Upper lobe of left lung (tissue), 6 donors: Measurements from ENCODE around the gene KRT6C. TPM values are rescaled to one million over a fixed set of nuclear protein-coding genes. Genes with fewer than 3 reads are reported as not detected.
A peak's percentile ranks its signal among the peaks of the same experiment; 100 is the strongest.

Experiments used
- ATAC-seq, 2 donors: fragments of 200-7000 bp; cut with Tn5 transposase; one replicate each; pipeline ENCODE4 v1.9.1; 2022; ENCODE audit warnings: mild to moderate bottlenecking in 2 of 2, moderate library complexity in 2 of 2; ENCODE audit not compliant: low FRiP score in 2 of 2
- DNase-seq, 2 donors: peaks; one replicate each; pipeline ENCODE4 v3.0.0-alpha.2; 2019 to 2020
- H3K27ac ChIP-seq, 4 donors: fragments of 200-600 bp; sonication (generic); one replicate each; pipeline ENCODE4 v1.5.1; 2016 to 2019
- H3K27me3 ChIP-seq, 4 donors: fragments of 200-600 bp; sonication (generic); one replicate each; pipeline ENCODE4 v1.5.1; 2017 to 2019
- H3K36me3 ChIP-seq, 4 donors: fragments of 200-600 bp; sonication (generic); one replicate each; pipeline ENCODE4 v1.5.1; 2016 to 2019
- H3K4me1 ChIP-seq, 4 donors: fragments of 200-600 bp; sonication (generic); one replicate each; pipeline ENCODE4 v1.5.1; 2018 to 2019
- H3K4me3 ChIP-seq, 4 donors: fragments of 200-600 bp; sonication (generic); one replicate each; pipeline ENCODE4 v1.5.1; 2017 to 2019; ENCODE audit warnings: mild to moderate bottlenecking in 2 of 4, moderate library complexity in 1 of 4
- H3K9me3 ChIP-seq, 4 donors: fragments of 200-600 bp; sonication (generic); one replicate each; pipeline ENCODE4 v1.5.1; 2018 to 2019
- CTCF ChIP-seq, 6 experiments: fragments of 450-650 bp in 4 of 6; fragments of 200-600 bp in 2 of 6; sonication (generic) in 2 of 6; IDR thresholded peaks; one replicate each; pipeline ENCODE4 v1.5.1; 2016 to 2019; ENCODE audit warnings: antibody characterized with exemption in 6 of 6
- EP300 ChIP-seq, 4 donors: sonication (generic); formaldehyde crosslinking; IDR thresholded peaks; one replicate each; pipeline ENCODE4 v1.5.1; 2017; ENCODE audit warnings: antibody characterized with exemption in 4 of 4, control low read depth in 2 of 4
- POLR2A ChIP-seq, 4 donors: fragments of 450-650 bp; IDR thresholded peaks; one replicate each; pipeline ENCODE4 v1.5.1; 2016 to 2017; ENCODE audit warnings: antibody characterized with exemption in 4 of 4, mild to moderate bottlenecking in 2 of 4
- POLR2AphosphoS5 ChIP-seq, 2 donors: sonication (generic); formaldehyde crosslinking; IDR thresholded peaks; one replicate each; pipeline ENCODE4 v1.5.1; 2017; ENCODE audit warnings: antibody characterized with exemption in 2 of 2
- WGBS, 2 donors: methylation state at CpG; one replicate each; pipeline ENCODE4 v1.1.5; 2017 to 2018; 5-methylcytosine and 5-hydroxymethylcytosine counted together
- total RNA-seq, 6 donors: library from RNA; depleted of rRNA in 4 of 6; stranded (reverse); fragments of >200 nt in 4 of 6; gene quantifications; one replicate each; pipeline versions ENCODE4 v1.1.0 to v1.2.1, GENCODE V29; 2016 to 2021
- donor health status: DM: no; HTN: no; CAD: no; lungs with moderate emphysema.
- donor health status: DM: no; HTN: yes; CAD: no; lungs with severe emphysema.

KRT6C gene
- total RNA-seq, 6 donors from 2014 or later: not detected

GRCh38 chr12:52432559-52433207, 40.9 kb downstream of the KRT6C start:
- H3K27me3 ChIP-seq: no peaks in the 10 kb centered on the region
- no peak overlapping the region for H3K4me3 ChIP-seq
- 85 to 89% methylated on average over 6 of the region's 6 CpGs for WGBS, 2 donors
- H3K4me1 ChIP-seq: no peaks in the 10 kb centered on the region
- TF ChIP-seq POLR2AphosphoS5 (IDR thresholded peaks at IDR 0.05) (no peak), POLR2A (IDR thresholded peaks at IDR 0.05) (no peak), CTCF (IDR thresholded peaks at IDR 0.05) (no peak), EP300 (IDR thresholded peaks at IDR 0.05) (no peak)
- no peaks in the 10 kb centered on the region for H3K36me3 ChIP-seq
- peak in 1 of 2 donors; percentile 7 for DNase-seq
- ATAC-seq: no peak
- no peaks in the 10 kb centered on the region for H3K9me3 ChIP-seq
- no peak overlapping the region for H3K27ac ChIP-seq

- WGBS, 2 donors: 84 to 88% methylated on average over 6 to 10 of the region's 10 CpGs
- TF ChIP-seq POLR2A (IDR thresholded peaks at IDR 0.05) (no peak), EP300 (IDR thresholded peaks at IDR 0.05) (no peak), CTCF (IDR thresholded peaks at IDR 0.05) (no peak), POLR2AphosphoS5 (IDR thresholded peaks at IDR 0.05) (no peak)
- Histone ChIP-seq H3K4me3 (no peak overlapping the region), H3K27ac (no peak overlapping the region), H3K36me3 (no peaks in the 10 kb centered on the region), H3K27me3 (no peaks in the 10 kb centered on the region), H3K9me3 (no peaks in the 10 kb centered on the region), H3K4me1 (no peaks in the 10 kb centered on the region)
- DNase-seq (no peak), ATAC-seq (no peak)
These were observed 45.5 kb downstream of the KRT6C start for GRCh38 chr12:52428121-52428520.

- no peaks in the 10 kb centered on the region for H3K9me3 ChIP-seq
- H3K27ac ChIP-seq: no peak overlapping the region
- DNase-seq: no peak
- H3K4me3 ChIP-seq: no peak overlapping the region
- TF ChIP-seq POLR2A (IDR thresholded peaks at IDR 0.05): no peak
- no peak for TF ChIP-seq EP300 (IDR thresholded peaks at IDR 0.05)
- TF ChIP-seq POLR2AphosphoS5 (IDR thresholded peaks at IDR 0.05): no peak
- no peak for TF ChIP-seq CTCF (IDR thresholded peaks at IDR 0.05)
- no peaks in the 10 kb centered on the region for H3K36me3 ChIP-seq
- ATAC-seq: no peak
- no peaks in the 10 kb centered on the region for H3K4me1 ChIP-seq
- no peaks in the 10 kb centered on the region for H3K27me3 ChIP-seq
- 73 to 77% methylated on average over 1 of the region's 1 CpG for WGBS, 2 donors
These were observed 46.5 kb downstream of the KRT6C start for GRCh38 chr12:52427083-52427482.

- WGBS, 2 donors: 90 to 92% methylated on average over 2 of the region's 2 CpGs
These were observed 47.6 kb downstream of the KRT6C start for GRCh38 chr12:52426034-52426433.

More at GRCh38 chr12:52426034-52426433, 47.6 kb downstream of the KRT6C start:
- H3K36me3 ChIP-seq: no peaks in the 10 kb centered on the region
- no peaks in the 10 kb centered on the region for H3K9me3 ChIP-seq
- no peaks in the 10 kb centered on the region for H3K4me1 ChIP-seq
- no peak overlapping the region for H3K4me3 ChIP-seq
- ATAC-seq (no peak), DNase-seq (no peak)
- H3K27me3 ChIP-seq: no peaks in the 10 kb centered on the region
- H3K27ac ChIP-seq: no peak overlapping the region
- TF ChIP-seq POLR2AphosphoS5 (IDR thresholded peaks at IDR 0.05): no peak
- no peak for TF ChIP-seq EP300 (IDR thresholded peaks at IDR 0.05)
- TF ChIP-seq POLR2A (IDR thresholded peaks at IDR 0.05): no peak
- TF ChIP-seq CTCF (IDR thresholded peaks at IDR 0.05): no peak
